Measurements from ENCODE around the gene STAG1.

- TF ChIP-seq CTCF (IDR thresholded peaks at IDR 0.05) (no peak), SIN3A (IDR thresholded peaks at IDR 0.05; ENCODE audit: borderline replicate concordance, insufficient read depth, low read depth, low read length) (no peak), REST (IDR thresholded peaks at IDR 0.05; ENCODE audit: insufficient read depth in 1 of 2, low read depth in 2 of 2, low read length in 1 of 2) (no peak)
Measured at GRCh38 chr3:136343873-136344555, 408.2 kb downstream of the STAG1 start.

Measured in Panc1 (cell line).